ENCODE measurements around the gene PTGES2.
A peak's percentile ranks its signal among the peaks of the same experiment; 100 is the strongest.

The PTGES2 gene

GRCh38 chr9:128160603-128160987, 33.1 kb upstream of the PTGES2 start:
- Mint-ChIP-seq H3K36me3 (ENCODE audit: low read depth) (peaks cover 8% of the 10 kb centered on the region), H3K27me3 (ENCODE audit: low read depth) (no peaks in the 10 kb centered on the region), H3K27ac (peak overlapping the region; percentile 67), H3K4me1 (ENCODE audit: low read depth) (peaks cover 15% of the 10 kb centered on the region), H3K4me3 (peak overlapping the region; percentile 77), H3K9me3 (no peaks in the 10 kb centered on the region)

- peak within 1 kb of the TSS; percentile 87 for H3K27ac Mint-ChIP-seq
- peak within 1 kb of the TSS; percentile 77 for H3K4me3 Mint-ChIP-seq
- peaks cover 8% of the 10 kb centered on the region for H3K36me3 Mint-ChIP-seq (ENCODE audit: low read depth)
- no peaks in the 10 kb centered on the region for H3K9me3 Mint-ChIP-seq
- no peaks in the 10 kb centered on the region for H3K27me3 Mint-ChIP-seq (ENCODE audit: low read depth)
- peaks cover 15% of the 10 kb centered on the region for H3K4me1 Mint-ChIP-seq (ENCODE audit: low read depth)
These were observed 32.5 kb upstream of the PTGES2 start, which contains the start of gene BBLN for GRCh38 chr9:128159784-128160602. TSS of gene BBLN (plus strand) at chr9:128160265. CDS start at chr9:128160408, 143 bp downstream.

- Mint-ChIP-seq H3K4me1 (ENCODE audit: low read depth) (peaks cover 15% of the 10 kb centered on the region), H3K4me3 (peak overlapping the region; percentile 77), H3K27me3 (ENCODE audit: low read depth) (no peaks in the 10 kb centered on the region), H3K27ac (peak overlapping the region; percentile 87), H3K9me3 (no peaks in the 10 kb centered on the region), H3K36me3 (ENCODE audit: low read depth) (peaks cover 6% of the 10 kb centered on the region)
These were observed 31.9 kb upstream of the PTGES2 start for GRCh38 chr9:128159522-128159783.

- H3K4me3 Mint-ChIP-seq = no peak overlapping the region
- H3K36me3 Mint-ChIP-seq (ENCODE audit: low read depth) = no peaks in the 10 kb centered on the region
- no peaks in the 10 kb centered on the region for H3K27me3 Mint-ChIP-seq (ENCODE audit: low read depth)
- H3K9me3 Mint-ChIP-seq = no peaks in the 10 kb centered on the region
- H3K4me1 Mint-ChIP-seq (ENCODE audit: low read depth) = peaks cover 6% of the 10 kb centered on the region
- H3K27ac Mint-ChIP-seq = no peak overlapping the region
These were observed 28.4 kb upstream of the PTGES2 start for GRCh38 chr9:128155736-128156500.

- Mint-ChIP-seq H3K27ac (no peak overlapping the region), H3K36me3 (ENCODE audit: low read depth) (no peaks in the 10 kb centered on the region), H3K9me3 (no peaks in the 10 kb centered on the region), H3K4me1 (ENCODE audit: low read depth) (no peaks in the 10 kb centered on the region), H3K27me3 (ENCODE audit: low read depth) (no peaks in the 10 kb centered on the region), H3K4me3 (no peak overlapping the region)
These were observed 26.6 kb upstream of the PTGES2 start for GRCh38 chr9:128153947-128154695.

GRCh38 chr9:128153060-128153946, 25.8 kb upstream of the PTGES2 start:
- H3K4me3 Mint-ChIP-seq = no peak overlapping the region
- no peaks in the 10 kb centered on the region for H3K36me3 Mint-ChIP-seq (ENCODE audit: low read depth)
- no peaks in the 10 kb centered on the region for H3K4me1 Mint-ChIP-seq (ENCODE audit: low read depth)
- no peak overlapping the region for H3K27ac Mint-ChIP-seq
- no peaks in the 10 kb centered on the region for H3K9me3 Mint-ChIP-seq
- H3K27me3 Mint-ChIP-seq (ENCODE audit: low read depth) = no peaks in the 10 kb centered on the region

GRCh38 chr9:128152133-128153059, 24.9 kb upstream of the PTGES2 start:
- Mint-ChIP-seq H3K36me3 (ENCODE audit: low read depth) (no peaks in the 10 kb centered on the region), H3K27me3 (ENCODE audit: low read depth) (no peaks in the 10 kb centered on the region), H3K4me3 (no peak overlapping the region), H3K9me3 (no peaks in the 10 kb centered on the region), H3K27ac (no peak overlapping the region), H3K4me1 (ENCODE audit: low read depth) (no peaks in the 10 kb centered on the region)

- H3K4me1 Mint-ChIP-seq (ENCODE audit: low read depth) = no peaks in the 10 kb centered on the region
- no peaks in the 10 kb centered on the region for H3K9me3 Mint-ChIP-seq
- H3K27ac Mint-ChIP-seq = no peak overlapping the region
- no peaks in the 10 kb centered on the region for H3K27me3 Mint-ChIP-seq (ENCODE audit: low read depth)
- H3K4me3 Mint-ChIP-seq = no peak overlapping the region
- H3K36me3 Mint-ChIP-seq (ENCODE audit: low read depth) = no peaks in the 10 kb centered on the region
These were observed 24.0 kb upstream of the PTGES2 start for GRCh38 chr9:128151309-128152132.

- Mint-ChIP-seq H3K9me3 (no peaks in the 10 kb centered on the region), H3K4me3 (no peak overlapping the region), H3K27me3 (ENCODE audit: low read depth) (no peaks in the 10 kb centered on the region), H3K36me3 (ENCODE audit: low read depth) (no peaks in the 10 kb centered on the region), H3K4me1 (ENCODE audit: low read depth) (no peaks in the 10 kb centered on the region), H3K27ac (peak overlapping the region; percentile 26)
These were observed 23.2 kb upstream of the PTGES2 start for GRCh38 chr9:128150594-128151308.

- Mint-ChIP-seq H3K27ac (no peak overlapping the region), H3K27me3 (ENCODE audit: low read depth) (no peaks in the 10 kb centered on the region), H3K36me3 (ENCODE audit: low read depth) (no peaks in the 10 kb centered on the region), H3K4me1 (ENCODE audit: low read depth) (no peaks in the 10 kb centered on the region), H3K9me3 (no peaks in the 10 kb centered on the region), H3K4me3 (no peak overlapping the region)
These were observed 22.5 kb upstream of the PTGES2 start for GRCh38 chr9:128149951-128150593.

- no peak within 1 kb of the TSS for H3K4me3 Mint-ChIP-seq
- no peak within 1 kb of the TSS for H3K27ac Mint-ChIP-seq
- no peaks in the 10 kb centered on the region for H3K4me1 Mint-ChIP-seq (ENCODE audit: low read depth)
- no peaks in the 10 kb centered on the region for H3K36me3 Mint-ChIP-seq (ENCODE audit: low read depth)
- no peaks in the 10 kb centered on the region for H3K9me3 Mint-ChIP-seq
- no peaks in the 10 kb centered on the region for H3K27me3 Mint-ChIP-seq (ENCODE audit: low read depth)
These were observed 21.6 kb upstream of the PTGES2 start, which contains the start of gene LCN2 for GRCh38 chr9:128149001-128149701. TSS of gene LCN2 (plus strand) at chr9:128149453. CDS start at chr9:128149526, 73 bp downstream.

Measured in T-helper 1 cell treated with Interleukin-12 subunit alpha and Interleukin-12 subunit beta and Interleukin-4 antibody, amounts not matched to agents 30 μg/mL and 1 μg/mL, for 36 hours (primary cell).